Epithelial cell of proximal tubule (primary cell): ENCODE data around the gene FNDC5. TPM values are rescaled to one million over a fixed set of nuclear protein-coding genes. Genes with fewer than 3 reads are reported as not detected.

Experiments used
- DNase-seq: peaks from one replicate; pipeline ENCODE4 v3.0.0-alpha.2; 2011; ENCODE audit warnings: low read depth
- H3K4me3 ChIP-seq: 2 replicates; pipeline ENCODE4 v1.5.1; 2011; ENCODE audit warnings: low read depth, mild to moderate bottlenecking, low read length
- CTCF ChIP-seq: conservative IDR thresholded peaks from 2 replicates; pipeline ENCODE4 v1.5.1; 2012; ENCODE audit warnings: low read depth, mild to moderate bottlenecking, low read length
- total RNA-seq: library from RNA; depleted of rRNA; stranded (reverse); fragments of >200 nt; gene quantifications from 2 replicates; pipeline ENCODE4 v1.2.3, GENCODE V29; 2015

The FNDC5 gene
- total RNA-seq, 1 donor from 2014 or later: not detected

GRCh38 chr1:32818804-32819541 is 51.7 kb downstream of the FNDC5 start:
- no peak for DNase-seq
- peak overlapping the region; percentile 99 for H3K4me3 ChIP-seq
- no peak for TF ChIP-seq CTCF

DNA sequence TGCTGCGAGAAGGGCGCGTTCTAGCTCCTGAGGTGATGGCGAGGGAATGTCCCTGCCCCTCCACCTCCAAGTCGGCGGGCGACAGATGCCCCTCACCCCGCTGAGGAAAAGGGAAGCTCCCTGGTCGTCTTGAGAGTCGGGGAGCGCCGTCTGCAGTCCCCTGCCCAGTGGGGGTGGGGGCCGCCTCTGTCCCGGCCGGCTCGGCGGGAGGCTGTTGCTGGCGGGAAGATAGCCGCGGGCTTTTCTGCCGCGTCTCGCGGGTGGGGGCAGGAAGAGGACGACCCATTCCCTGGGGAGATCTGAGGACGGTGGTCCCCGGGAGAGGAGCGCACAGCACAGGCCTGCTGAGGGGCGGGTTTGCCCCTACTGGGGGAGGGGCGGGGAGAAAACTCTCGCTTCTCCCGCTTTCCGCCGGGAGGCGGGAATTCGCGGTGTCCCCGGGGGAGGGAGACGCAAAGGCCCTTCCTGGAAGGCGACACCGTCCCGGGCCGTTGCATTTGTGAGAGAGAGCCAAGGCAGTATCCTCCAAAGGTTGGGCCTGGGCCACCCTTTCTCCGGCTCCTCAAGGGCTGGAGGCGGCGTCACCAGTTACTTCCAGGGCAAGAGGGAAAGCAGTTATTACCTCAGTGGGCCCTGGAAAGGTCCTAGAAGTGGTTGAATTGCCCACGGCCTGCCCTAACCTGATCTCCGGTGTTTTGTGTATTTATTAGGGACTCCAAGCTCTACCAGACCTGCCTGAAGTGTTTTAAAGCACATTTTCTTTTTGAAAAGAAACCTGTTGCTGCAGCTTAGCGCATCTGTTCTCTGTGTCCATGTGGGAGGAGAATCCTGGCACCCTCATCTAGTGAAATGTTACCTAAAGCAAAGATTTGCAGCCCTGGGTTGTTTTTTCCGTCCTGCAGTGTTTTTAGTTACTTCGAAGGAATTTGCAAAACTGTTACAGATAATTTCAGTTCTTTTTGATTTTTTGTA is 52.6 kb downstream of the FNDC5 start:
- DNase-seq: no peak
- no peak for TF ChIP-seq CTCF
- peak overlapping the region; percentile 99 for H3K4me3 ChIP-seq

DNA sequence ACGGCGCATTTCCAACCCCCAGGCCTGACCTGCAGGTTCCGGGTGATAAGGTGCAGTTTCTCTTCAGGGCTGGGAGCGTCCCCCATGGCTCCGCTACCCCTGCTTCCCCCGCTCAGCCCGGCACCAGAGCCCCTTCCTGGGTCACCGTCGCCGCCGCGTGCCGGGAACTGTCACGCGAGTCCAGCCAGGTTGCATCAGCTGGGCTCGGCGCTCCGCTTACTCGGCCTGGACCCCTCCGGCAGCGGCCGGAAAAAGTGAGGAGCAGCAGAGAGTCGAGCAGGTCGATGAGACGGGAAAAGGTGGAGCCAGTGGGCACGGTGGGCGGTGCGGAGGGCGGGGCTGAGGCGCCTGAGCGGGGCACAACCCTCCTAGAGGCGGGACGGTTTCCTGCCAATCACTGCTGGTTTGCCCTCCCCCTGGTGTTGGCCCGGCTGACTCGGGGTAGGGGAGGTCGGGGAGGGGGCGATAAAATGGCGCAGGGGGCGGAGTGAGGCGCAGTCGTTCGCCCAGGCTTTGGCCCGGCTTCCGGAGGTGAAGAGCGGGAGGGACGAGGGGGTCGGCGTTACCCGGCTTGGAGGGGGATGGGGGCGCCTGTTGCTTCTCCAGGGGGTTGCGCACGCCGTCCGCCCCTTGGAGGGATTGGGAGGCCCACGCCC is 53.4 kb downstream of the FNDC5 start, which contains the start of the genes S100PBP and YARS1:
Gene S100PBP (plus strand): TSS at position 495 of the 656 bp plus-strand sequence. CDS start 8,447 bp downstream, outside the sequence.
Gene YARS1 (minus strand): TSS at position 200 of the 656 bp plus-strand sequence. CDS start 114 bp downstream, at position 86.
- no peak for TF ChIP-seq CTCF
- DNase-seq: peak; percentile 54
- H3K4me3 ChIP-seq: peak within 1 kb of the TSS; percentile 99

DNA sequence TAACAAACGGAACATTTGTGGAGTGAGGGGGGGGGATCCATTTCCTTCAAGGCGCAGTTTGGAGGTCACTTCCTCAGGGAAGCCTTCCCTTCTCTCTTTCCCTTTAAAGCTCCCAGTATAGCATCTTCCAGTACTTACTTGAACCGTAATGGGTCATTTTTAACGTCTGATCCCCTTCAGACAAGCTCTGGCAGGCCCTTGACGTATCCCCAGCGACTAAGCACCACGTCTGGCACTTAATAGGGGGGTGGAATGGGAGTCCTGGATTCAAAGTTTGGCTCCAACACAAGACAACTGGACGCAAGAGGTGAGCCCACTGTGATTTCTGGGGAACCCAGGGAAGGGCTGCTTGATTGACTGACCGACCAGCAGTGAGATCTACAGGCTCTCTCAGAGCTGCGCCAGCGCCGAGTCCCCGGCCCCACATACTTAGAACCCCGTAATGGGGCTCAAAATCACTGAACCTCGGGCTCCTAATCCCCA is 54.0 kb downstream of the FNDC5 start:
- peak overlapping the region; percentile 99 for H3K4me3 ChIP-seq
- no peak for DNase-seq
- TF ChIP-seq CTCF: no peak

DNA sequence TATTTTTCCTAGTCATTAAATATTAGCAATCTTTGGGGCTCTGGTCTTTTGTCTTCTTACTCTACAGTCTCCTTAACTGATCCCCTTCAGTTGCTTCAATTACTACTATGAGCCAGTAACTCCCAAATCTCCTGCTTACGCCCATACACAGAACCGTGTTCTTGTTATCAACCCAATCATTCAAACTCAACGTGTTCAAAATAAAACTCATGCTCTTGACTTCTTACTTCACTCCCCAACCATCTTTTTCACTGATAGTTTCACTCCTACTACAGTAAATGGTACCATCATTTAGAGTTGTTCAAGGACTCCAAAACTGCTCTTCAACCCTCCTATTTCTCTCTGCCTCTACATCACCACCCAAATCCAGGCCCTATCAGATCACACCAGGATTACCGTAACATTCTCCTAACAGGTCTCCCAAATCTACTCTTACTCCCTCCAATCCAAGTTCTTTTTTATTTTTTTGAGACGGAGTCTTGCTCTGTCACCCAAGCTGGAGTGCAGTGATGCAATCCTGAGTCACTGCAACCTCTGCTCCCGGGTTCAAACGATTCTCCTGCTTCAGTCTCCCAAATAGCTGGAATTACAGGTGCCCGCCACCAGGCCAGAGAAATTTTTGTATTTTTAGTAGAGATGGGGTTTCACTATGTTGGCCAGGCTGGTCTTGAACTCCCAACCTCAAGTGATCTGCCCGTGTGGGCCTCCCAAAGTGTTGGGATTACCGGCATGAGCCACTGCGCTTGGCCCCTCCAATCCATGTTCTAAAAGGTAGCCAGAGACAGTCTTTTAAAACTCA is 56.6 kb downstream of the FNDC5 start:
- H3K4me3 ChIP-seq: no peak overlapping the region
- no peak for DNase-seq

More for the DNA sequence above, 56.6 kb downstream of the FNDC5 start:
- no peak for TF ChIP-seq CTCF

Other genes with a start within 250 kb of the FNDC5 start
- 31.3 and 53.1 TPM in 2 replicates for gene ZBTB8OS, start 220.4 kb downstream of the FNDC5 start, total RNA-seq
- 175 and 246 TPM in 2 replicates for gene RBBP4, start 219.7 kb downstream of the FNDC5 start, total RNA-seq
- 6.6 and 10.3 TPM in 2 replicates for gene SYNC, start 168.1 kb downstream of the FNDC5 start, total RNA-seq
- gene YARS1, start 53.6 kb downstream of the FNDC5 start, total RNA-seq: 90.9 and 169 TPM in 2 replicates
- 14.3 and 26.6 TPM in 2 replicates for gene S100PBP, start 53.3 kb downstream of the FNDC5 start, total RNA-seq
- gene HPCA, start 15.6 kb upstream of the FNDC5 start, total RNA-seq: 0.14 TPM in 1 of 2 replicates, not detected in the other
- 119 and 131 TPM in 2 replicates for gene TMEM54, start 30.5 kb upstream of the FNDC5 start, total RNA-seq
- 25.8 and 33.2 TPM in 2 replicates for gene RNF19B, start 93.9 kb upstream of the FNDC5 start, total RNA-seq
- gene AK2, start 166.0 kb upstream of the FNDC5 start, total RNA-seq: 237 and 276 TPM in 2 replicates
- 0.98 and 9.6 TPM in 2 replicates for gene AZIN2, start 210.2 kb upstream of the FNDC5 start, total RNA-seq